Amniotic epithelial cell (primary cell): ENCODE data around the gene CNTN4.

Experiments used
- DNase-seq: peaks from one replicate; pipeline ENCODE4 v3.0.0-alpha.2; 2010; ENCODE audit warnings: low read depth

CNTN4 gene

DNA sequence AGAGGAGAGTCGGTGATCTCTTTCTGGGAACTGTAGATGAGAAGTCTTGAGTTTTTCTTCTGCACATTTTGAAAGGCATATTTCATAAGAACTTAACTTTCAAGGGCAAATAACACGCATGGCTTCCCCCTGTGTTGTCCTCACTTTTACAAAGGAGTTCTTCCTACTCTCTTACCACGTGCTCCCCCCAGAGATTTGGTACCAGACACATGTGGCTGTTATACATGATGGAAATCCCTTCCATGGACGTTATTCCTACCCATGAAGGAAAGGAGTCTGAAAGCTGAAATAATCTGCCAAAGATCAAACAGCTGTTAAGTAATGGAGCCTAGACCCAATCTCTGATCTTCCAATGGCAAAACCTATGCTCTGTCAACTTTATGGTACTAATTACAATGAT lies 1007.1 kb downstream of the CNTN4 start:
- DNase-seq, result no peak

DNA sequence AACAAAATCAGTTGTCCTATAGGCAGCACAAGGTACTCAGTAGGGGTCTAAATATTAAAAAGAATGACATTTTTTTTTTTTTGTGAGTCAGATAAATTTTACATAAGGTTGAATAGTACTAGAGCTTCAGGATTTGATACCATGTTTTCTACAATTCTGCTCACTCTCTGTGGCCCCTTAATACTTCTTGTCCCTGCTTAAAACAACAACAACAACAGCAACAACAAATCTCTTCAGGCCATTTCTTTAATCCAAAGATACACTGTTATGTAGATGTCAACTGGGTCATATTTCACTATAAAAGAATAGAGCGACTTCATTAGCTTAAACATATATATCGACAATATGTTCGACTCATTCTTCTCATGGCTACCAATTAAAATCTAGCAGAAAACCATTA lies 1008.5 kb downstream of the CNTN4 start:
- no peak for DNase-seq
